Skeletal muscle cell (primary cell): ENCODE measurements around the gene MYBPC1.

ENCODE experiments used
- DNase-seq: peaks from one replicate; pipeline ENCODE4 v3.0.0-alpha.2; 2010; ENCODE audit warnings: low read depth
- H3K4me3 ChIP-seq: 2 replicates; pipeline ENCODE4 v1.5.1; 2011; ENCODE audit warnings: low read depth, mild to moderate bottlenecking, control low read depth, low read length, moderate library complexity

The MYBPC1 gene

GRCh38 chr12:101685092-101685491, 90.3 kb downstream of the MYBPC1 start:
- H3K4me3 ChIP-seq: no peak overlapping the region
- DNase-seq: no peak

GRCh38 chr12:101686176-101686575, 91.4 kb downstream of the MYBPC1 start:
- no peak overlapping the region for H3K4me3 ChIP-seq
- DNase-seq: no peak

- H3K4me3 ChIP-seq: no peak overlapping the region
- no peak for DNase-seq
Measured at GRCh38 chr12:101690544-101691098, 95.8 kb downstream of the MYBPC1 start.

- no peak overlapping the region for H3K4me3 ChIP-seq
- DNase-seq: no peak
Measured at GRCh38 chr12:101691503-101692096, 96.8 kb downstream of the MYBPC1 start.

- DNase-seq: no peak
- H3K4me3 ChIP-seq: no peak overlapping the region
Measured at GRCh38 chr12:101694297-101694848, 99.6 kb downstream of the MYBPC1 start.

GRCh38 chr12:101694986-101695385, 100.2 kb downstream of the MYBPC1 start:
- no peak for DNase-seq
- no peak overlapping the region for H3K4me3 ChIP-seq

GRCh38 chr12:101695706-101696105, 100.9 kb downstream of the MYBPC1 start:
- H3K4me3 ChIP-seq: no peak overlapping the region
- no peak for DNase-seq

GRCh38 chr12:101696251-101697196, 101.8 kb downstream of the MYBPC1 start:
- H3K4me3 ChIP-seq: peak overlapping the region; percentile 79
- no peak for DNase-seq

GRCh38 chr12:101697197-101697929, 102.6 kb downstream of the MYBPC1 start, which contains the start of gene CHPT1:
Gene CHPT1, plus strand, starts transcription at chr12:101697640. Its CDS starts 222 bp downstream, at chr12:101697862.
- no peak for DNase-seq
- H3K4me3 ChIP-seq: peak within 1 kb of the TSS; percentile 79

GRCh38 chr12:101697930-101698799, 103.4 kb downstream of the MYBPC1 start:
- peak overlapping the region; percentile 79 for H3K4me3 ChIP-seq
- DNase-seq: no peak

- H3K4me3 ChIP-seq: peak overlapping the region; percentile 79
Measured at GRCh38 chr12:101698800-101699347, 104.1 kb downstream of the MYBPC1 start.

GRCh38 chr12:101700299-101700820, 105.6 kb downstream of the MYBPC1 start:
- no peak for DNase-seq
- H3K4me3 ChIP-seq: no peak overlapping the region

More at GRCh38 chr12:101698800-101699347, 104.1 kb downstream of the MYBPC1 start:
- DNase-seq: no peak

- no peak overlapping the region for H3K4me3 ChIP-seq
- no peak for DNase-seq
Measured at GRCh38 chr12:101703487-101703886, 108.7 kb downstream of the MYBPC1 start.

GRCh38 chr12:101706403-101706802, 111.6 kb downstream of the MYBPC1 start:
- no peak for DNase-seq
- no peak overlapping the region for H3K4me3 ChIP-seq

GRCh38 chr12:101707131-101707782, 112.5 kb downstream of the MYBPC1 start:
- no peak overlapping the region for H3K4me3 ChIP-seq
- DNase-seq: no peak

- DNase-seq: no peak
- no peak overlapping the region for H3K4me3 ChIP-seq
Measured at GRCh38 chr12:101710288-101710687, 115.5 kb downstream of the MYBPC1 start.

- DNase-seq: no peak
Measured at GRCh38 chr12:101713059-101713682, 118.4 kb downstream of the MYBPC1 start.

More at GRCh38 chr12:101713059-101713682, 118.4 kb downstream of the MYBPC1 start:
- H3K4me3 ChIP-seq: no peak overlapping the region
